GM10248 (cell line): ENCODE data around the gene SGCD.

Source experiments
- CTCF ChIA-PET: fragments of 300-600 bp; sonication (Branson Sonifier 250); formaldehyde crosslinking; extraction: SDS; loops from one replicate; lab custom pipeline; 2021; ENCODE audit warnings: antibody characterized with exemption; lab: Yijun Ruan, JAX
- POLR2A ChIA-PET: fragments of 350-650 bp; sonication (Branson Sonifier 250); formaldehyde crosslinking; extraction: SDS; loops from one replicate; lab custom pipeline; 2020; ENCODE audit warnings: antibody characterized with exemption; lab: Yijun Ruan, JAX
- DNase-seq: peaks from one replicate; pipeline ENCODE4 v3.0.0; 2012; ENCODE audit errors: extremely low spot score
- TF ChIP-seq, protein P1 (sequence below): IDR thresholded peaks from 2 replicates; pipeline ENCODE4 v1.5.1; 2012; ENCODE audit warnings: mild to moderate bottlenecking, low read depth; ENCODE audit errors: extremely low read depth, missing control alignments, control extremely low read depth

Gene SGCD

DNA sequence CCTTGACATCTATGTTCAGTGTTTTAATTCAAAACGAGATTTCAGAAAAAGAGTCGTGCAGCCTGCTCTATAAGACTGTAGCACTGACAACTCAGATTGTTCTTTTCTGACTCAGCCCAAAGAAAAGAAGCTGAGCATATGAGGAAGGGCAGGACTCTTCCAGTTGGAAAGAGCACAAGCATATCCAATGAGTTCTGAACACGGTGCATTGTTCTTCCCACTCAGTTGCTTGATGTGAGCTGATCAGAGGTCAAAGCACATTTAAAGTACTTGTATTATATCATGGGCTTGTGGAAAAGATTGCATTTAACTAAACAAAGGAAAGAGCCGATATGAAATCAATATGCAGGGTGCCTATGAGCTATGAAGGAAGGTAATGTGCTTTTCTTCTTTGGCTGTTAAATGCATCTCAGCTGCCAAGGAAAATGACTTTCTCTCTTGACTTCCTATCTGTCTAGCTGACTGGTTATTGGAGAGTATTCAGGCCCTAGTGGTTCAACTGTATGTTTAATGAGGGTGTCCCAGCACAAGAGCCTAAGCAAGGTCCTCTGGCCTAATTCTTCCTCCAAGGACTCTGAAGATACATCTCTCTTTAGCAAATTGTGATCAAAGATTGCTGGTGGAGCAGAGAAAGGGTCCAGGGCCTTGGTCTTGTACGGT is 296.5 kb downstream of the SGCD start:
- TF ChIP-seq, protein P1, sequence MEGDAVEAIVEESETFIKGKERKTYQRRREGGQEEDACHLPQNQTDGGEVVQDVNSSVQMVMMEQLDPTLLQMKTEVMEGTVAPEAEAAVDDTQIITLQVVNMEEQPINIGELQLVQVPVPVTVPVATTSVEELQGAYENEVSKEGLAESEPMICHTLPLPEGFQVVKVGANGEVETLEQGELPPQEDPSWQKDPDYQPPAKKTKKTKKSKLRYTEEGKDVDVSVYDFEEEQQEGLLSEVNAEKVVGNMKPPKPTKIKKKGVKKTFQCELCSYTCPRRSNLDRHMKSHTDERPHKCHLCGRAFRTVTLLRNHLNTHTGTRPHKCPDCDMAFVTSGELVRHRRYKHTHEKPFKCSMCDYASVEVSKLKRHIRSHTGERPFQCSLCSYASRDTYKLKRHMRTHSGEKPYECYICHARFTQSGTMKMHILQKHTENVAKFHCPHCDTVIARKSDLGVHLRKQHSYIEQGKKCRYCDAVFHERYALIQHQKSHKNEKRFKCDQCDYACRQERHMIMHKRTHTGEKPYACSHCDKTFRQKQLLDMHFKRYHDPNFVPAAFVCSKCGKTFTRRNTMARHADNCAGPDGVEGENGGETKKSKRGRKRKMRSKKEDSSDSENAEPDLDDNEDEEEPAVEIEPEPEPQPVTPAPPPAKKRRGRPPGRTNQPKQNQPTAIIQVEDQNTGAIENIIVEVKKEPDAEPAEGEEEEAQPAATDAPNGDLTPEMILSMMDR = no peak
- ChIA-PET CTCF (no interaction called here), POLR2A (no interaction called here)
- DNase-seq = no peak

DNA sequence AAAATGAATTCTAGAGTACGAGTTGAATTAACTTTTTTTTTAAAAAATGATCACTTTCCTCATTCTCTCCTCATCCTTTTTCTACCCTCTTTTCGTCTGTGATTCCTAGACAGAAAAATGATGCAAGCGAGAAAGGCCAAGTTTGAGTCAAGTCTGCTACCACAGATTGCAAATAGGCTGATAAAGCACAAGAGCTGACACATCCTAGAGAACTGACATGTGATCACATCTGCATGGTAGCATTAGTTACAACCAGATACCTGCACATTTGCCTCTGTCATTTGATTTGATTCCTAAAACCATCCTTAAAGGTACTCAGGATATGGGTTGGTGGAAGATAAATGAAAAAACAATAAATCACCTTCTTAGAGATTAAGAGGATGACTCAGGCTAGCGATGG is 297.7 kb downstream of the SGCD start:
- POLR2A ChIA-PET = no interaction called here
- no peak for DNase-seq
- CTCF ChIA-PET = interaction anchor here (1.0 kb wide), 1 partner anchor 71 kb away, joined by 3 read pairs; no protein-coding TSS in a partner anchor
- TF ChIP-seq, protein P1 = no peak

DNA sequence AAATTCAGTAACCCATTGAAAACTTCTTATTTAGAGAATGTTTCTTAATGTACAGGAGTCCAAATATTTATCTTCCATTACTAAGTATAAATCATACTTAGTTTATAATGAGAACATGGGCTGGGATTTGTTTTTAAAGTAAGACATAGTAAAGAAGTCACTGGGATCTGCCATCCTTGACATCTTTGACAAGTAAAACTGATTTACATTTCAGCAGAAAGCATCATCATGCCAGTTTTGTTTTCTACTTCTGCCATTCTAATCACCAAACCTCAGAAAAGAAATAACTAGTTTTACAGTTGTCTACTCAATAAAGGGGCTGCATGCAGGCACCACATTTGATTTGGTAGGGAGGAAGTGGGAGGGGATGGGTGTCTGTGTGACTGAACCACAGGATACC is 301.5 kb downstream of the SGCD start:
- CTCF ChIA-PET = no interaction called here

DNA sequence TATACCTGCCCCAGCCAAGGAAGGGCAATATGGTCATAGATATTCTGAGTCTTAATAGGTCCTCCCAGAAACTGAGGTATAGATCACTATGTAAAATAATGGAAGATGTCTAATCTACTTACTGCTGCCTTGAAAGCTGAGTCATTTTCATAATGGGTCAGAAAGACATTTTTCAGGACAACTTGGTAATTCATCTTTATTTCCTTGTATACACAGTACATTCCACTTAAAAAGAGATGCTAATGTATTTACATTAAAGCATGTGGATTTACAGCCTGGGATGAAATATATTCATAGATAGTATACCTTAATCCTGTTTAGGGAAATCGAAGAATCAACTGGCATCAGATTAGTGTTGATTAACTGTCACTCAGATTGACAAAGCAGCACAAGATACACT is 304.0 kb downstream of the SGCD start:
- no peak for DNase-seq
- ChIA-PET POLR2A (no interaction called here), CTCF (no interaction called here)
- TF ChIP-seq, protein P1 = no peak

More for the DNA sequence above, 301.5 kb downstream of the SGCD start:
- POLR2A ChIA-PET = no interaction called here
- TF ChIP-seq, protein P1 = no peak
- no peak for DNase-seq

DNA sequence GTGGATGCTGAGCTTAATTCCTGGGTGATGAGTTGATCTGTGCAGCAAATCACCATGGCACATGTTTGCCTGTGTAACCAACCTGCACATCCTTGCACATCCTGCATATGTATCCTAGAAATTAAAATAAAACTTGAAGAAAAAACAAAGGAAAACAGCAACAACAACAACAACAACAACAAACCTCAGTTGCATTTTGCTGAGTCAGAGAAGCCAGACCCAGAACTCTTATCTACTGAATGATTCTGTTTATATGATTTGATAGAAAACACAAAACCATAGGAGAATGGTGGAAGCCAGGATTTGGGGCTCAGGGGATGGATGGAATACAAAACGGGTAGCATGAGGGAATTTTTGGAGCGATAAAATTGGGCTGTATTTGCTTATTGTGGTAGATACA is 307.3 kb downstream of the SGCD start:
- ChIA-PET POLR2A (no interaction called here), CTCF (no interaction called here)
- DNase-seq = no peak
- TF ChIP-seq, protein P1 = no peak

DNA sequence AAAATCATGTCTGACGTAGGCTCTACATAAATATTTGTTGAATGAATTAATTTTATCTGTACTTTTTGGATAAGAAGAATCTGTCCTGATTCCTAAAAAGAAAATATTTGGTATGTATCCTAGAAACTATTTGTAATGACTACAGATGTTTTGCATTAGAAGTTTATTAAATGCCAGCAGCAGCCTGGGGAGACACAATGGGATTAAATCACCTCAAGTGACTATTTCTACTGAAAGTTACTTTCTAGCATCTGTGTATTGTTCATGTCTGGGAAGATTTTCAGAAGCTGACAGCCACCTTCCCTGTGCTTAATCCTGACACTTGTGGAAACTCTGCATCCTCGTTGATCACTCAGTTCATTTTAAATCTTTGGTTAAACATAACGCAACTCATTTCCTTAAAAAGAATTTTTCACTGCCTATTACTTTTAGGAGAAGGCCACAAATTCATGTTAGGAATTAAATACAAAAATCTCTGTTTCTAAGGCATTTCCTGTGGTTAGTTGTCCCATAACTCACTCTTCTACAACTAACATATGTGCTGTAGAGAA is 313.8 kb downstream of the SGCD start:
- CTCF ChIA-PET = no interaction called here
- DNase-seq = no peak
- TF ChIP-seq, protein P1 = no peak
- POLR2A ChIA-PET = no interaction called here
